GM23338 (cell line): ENCODE measurements around the gene ZC3H12C. TPM values are rescaled to one million over a fixed set of nuclear protein-coding genes. Genes with fewer than 3 reads are reported as not detected.

ENCODE experiments used
- ATAC-seq: fragments of 200-7000 bp; cut with Tn5 transposase; 3 replicates; pipeline ENCODE4 v1.9.1; 2020
- DNase-seq: peaks from one replicate; pipeline ENCODE4 v3.0.0-alpha.2; 2015; ENCODE audit warnings: low spot score
- H2AFZ ChIP-seq: fragments of 200-600 bp; sonication (generic); 2 replicates; pipeline ENCODE4 v1.8.0; 2016; ENCODE audit warnings: antibody characterized with exemption, mild to moderate bottlenecking, moderate library complexity
- H3F3A ChIP-seq: fragments of 200-600 bp; sonication (generic); replicated peaks from 2 replicates; pipeline ENCODE4 v1.8.0; 2017; ENCODE audit warnings: antibody characterized with exemption, mixed run types, low read depth
- H3K27ac ChIP-seq: fragments of 200-600 bp; sonication (generic); 2 replicates; pipeline ENCODE4 v1.6.1; 2016; ENCODE audit warnings: low read depth
- H3K27me3 ChIP-seq: fragments of 200-600 bp; sonication (generic); 2 replicates; pipeline ENCODE4 v1.8.0; 2016; ENCODE audit warnings: mild to moderate bottlenecking, mixed run types, moderate library complexity; ENCODE audit not compliant: insufficient read depth
- H3K36me3 ChIP-seq: fragments of 200-600 bp; sonication (generic); 2 replicates; pipeline ENCODE4 v1.8.0; 2016; ENCODE audit warnings: mild to moderate bottlenecking; ENCODE audit not compliant: insufficient read depth
- H3K4me1 ChIP-seq: fragments of 200-600 bp; sonication (generic); 2 replicates; pipeline ENCODE4 v1.8.0; 2016; ENCODE audit warnings: mild to moderate bottlenecking, moderate library complexity; ENCODE audit not compliant: insufficient read depth
- H3K4me2 ChIP-seq: fragments of 200-600 bp; sonication (generic); 2 replicates; pipeline ENCODE4 v1.7.1; 2017; ENCODE audit warnings: mixed run types
- H3K4me3 ChIP-seq: fragments of 200-600 bp; sonication (generic); 2 replicates; pipeline ENCODE4 v1.6.1; 2016; ENCODE audit warnings: mixed run types
- H3K79me2 ChIP-seq: fragments of 200-600 bp; sonication (generic); replicated peaks from 2 replicates; pipeline ENCODE4 v1.8.0; 2017; ENCODE audit warnings: mild to moderate bottlenecking; ENCODE audit not compliant: insufficient read depth
- H3K9me2 ChIP-seq: fragments of 200-600 bp; sonication (generic); 2 replicates; pipeline ENCODE4 v1.8.0; 2017; ENCODE audit not compliant: insufficient read depth
- H4K20me1 ChIP-seq: fragments of 200-600 bp; sonication (generic); replicated peaks from 2 replicates; pipeline ENCODE4 v1.8.0; 2017; ENCODE audit warnings: mild to moderate bottlenecking; ENCODE audit not compliant: insufficient read depth
- H3K27ac Mint-ChIP-seq: 2 replicates; pipeline ENCODE4 v1.8.0; 2020; ENCODE audit warnings: inconsistent platforms, mild to moderate bottlenecking, moderate library complexity, mixed read lengths
- H3K27me3 Mint-ChIP-seq: 3 replicates; pipeline ENCODE4 v1.8.0; 2022; ENCODE audit warnings: low read depth, mild to moderate bottlenecking, moderate library complexity, mixed read lengths, inconsistent platforms; ENCODE audit not compliant: insufficient read depth, poor library complexity
- H3K36me3 Mint-ChIP-seq: 3 replicates; pipeline ENCODE4 v1.8.0; 2021; ENCODE audit warnings: low read depth, mild to moderate bottlenecking, inconsistent platforms, moderate library complexity, mixed read lengths
- H3K4me1 Mint-ChIP-seq: 3 replicates; pipeline ENCODE4 v1.8.0; 2020; ENCODE audit warnings: mild to moderate bottlenecking, inconsistent platforms, mixed read lengths
- H3K4me3 Mint-ChIP-seq: 3 replicates; pipeline ENCODE4 v1.8.0; 2021; ENCODE audit warnings: moderate library complexity, mild to moderate bottlenecking, inconsistent platforms, mixed read lengths
- H3K9me3 Mint-ChIP-seq: 3 replicates; pipeline ENCODE4 v1.8.0; 2020; ENCODE audit warnings: moderate library complexity, mild to moderate bottlenecking, inconsistent platforms, mixed read lengths
- CREB1 ChIP-seq: fragments of 250-450 bp; sonication (Bioruptor Pico); IDR thresholded peaks from 2 replicates; pipeline ENCODE4 v1.5.0; 2020; ENCODE audit warnings: low read depth, mild to moderate bottlenecking, moderate library complexity
- EZH2 ChIP-seq: fragments of 200-600 bp; sonication (generic); IDR thresholded peaks from one replicate; pipeline ENCODE4 v1.8.0; 2017; ENCODE audit warnings: antibody characterized with exemption, mild to moderate bottlenecking, low read depth; ENCODE audit not compliant: unreplicated experiment
- EZH2phosphoT487 ChIP-seq: fragments of 200-600 bp; sonication (generic); IDR thresholded peaks from one replicate; pipeline ENCODE4 v1.8.1; 2018; ENCODE audit warnings: antibody characterized with exemption; ENCODE audit not compliant: unreplicated experiment
- JUNB ChIP-seq: IDR thresholded peaks from one replicate; pipeline ENCODE4 v1.6.1; 2016; ENCODE audit warnings: antibody characterized with exemption; ENCODE audit not compliant: unreplicated experiment
- NANOG ChIP-seq: IDR thresholded peaks from 2 replicates; pipeline ENCODE4 v1.6.1; 2016; ENCODE audit warnings: antibody characterized with exemption, borderline replicate concordance
- POLR2AphosphoS5 ChIP-seq: IDR thresholded peaks from 2 replicates; pipeline ENCODE4 v1.6.1; 2016; ENCODE audit warnings: antibody characterized with exemption, low read depth
- REST ChIP-seq: IDR thresholded peaks from one replicate; pipeline ENCODE4 v1.6.1; 2018; ENCODE audit warnings: antibody characterized with exemption; ENCODE audit not compliant: unreplicated experiment
- STAT1 ChIP-seq: IDR thresholded peaks from one replicate; pipeline ENCODE4 v1.6.1; 2016; ENCODE audit warnings: antibody characterized with exemption; ENCODE audit not compliant: unreplicated experiment
- ZNF114 ChIP-seq: fragments of 250-450 bp; sonication (Bioruptor Pico); IDR thresholded peaks from 2 replicates; pipeline ENCODE4 v1.5.0; 2020; ENCODE audit warnings: mild to moderate bottlenecking, moderate library complexity
- ZNF331 ChIP-seq: fragments of 250-450 bp; sonication (Bioruptor Pico); IDR thresholded peaks from 2 replicates; pipeline ENCODE4 v1.5.0; 2020; ENCODE audit warnings: low read depth, mild to moderate bottlenecking, moderate library complexity
- polyA plus RNA-seq: library from polyadenylated mRNA; unstranded; fragments of >200 nt; fragmentation: Nextera tagmentation; extraction: Ambion mirVana; gene quantifications from 2 replicates; pipeline ENCODE4 v1.2.1, GENCODE V29; 2016
- total RNA-seq: library from RNA; depleted of rRNA; stranded (reverse); fragments of >200 nt; shearing (Covaris generic); gene quantifications from 2 replicates; pipeline ENCODE4 v1.2.3, GENCODE V29; 2014
- TF ChIP-seq, protein P1 (sequence below), 2 experiments: fragments of 200-600 bp in 1 of 2; sonication (generic) in 1 of 2; conservative IDR thresholded peaks; 2 replicates each; pipeline versions ENCODE4 v1.5.1 to v1.6.1; 2016 to 2017; ENCODE audit warnings: antibody characterized with exemption in 2 of 2, low read depth in 2 of 2, mild to moderate bottlenecking in 2 of 2, moderate library complexity in 1 of 2
- TF ChIP-seq, protein P2 (sequence below): IDR thresholded peaks from 2 replicates; pipeline ENCODE4 v1.6.1; 2016; ENCODE audit warnings: antibody characterized with exemption

Gene ZC3H12C
- total and polyA plus RNA-seq, 2 experiments from 2014 or later, result 0.55 to 2.4 TPM

DNA sequence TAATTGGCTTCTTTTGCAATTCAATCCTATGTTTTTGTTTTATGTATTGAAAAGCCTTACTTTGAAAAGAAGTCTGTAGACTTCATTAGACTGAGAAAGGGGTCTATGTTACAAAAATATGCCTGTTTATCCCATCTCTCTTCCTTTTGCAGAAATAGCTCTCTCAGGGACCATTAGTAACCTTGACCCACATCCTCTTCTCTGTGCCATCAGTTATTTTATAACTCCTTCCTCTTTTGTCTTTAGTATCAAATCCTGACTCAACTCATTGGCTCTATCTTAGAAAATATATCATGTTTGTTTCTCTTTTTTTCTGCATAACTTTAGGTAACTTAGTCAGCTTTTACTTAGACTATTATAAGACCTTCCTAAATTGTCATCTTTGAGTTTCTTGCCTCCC is 20.3 kb downstream of the ZC3H12C start (continued):
- TF ChIP-seq, protein P1, sequence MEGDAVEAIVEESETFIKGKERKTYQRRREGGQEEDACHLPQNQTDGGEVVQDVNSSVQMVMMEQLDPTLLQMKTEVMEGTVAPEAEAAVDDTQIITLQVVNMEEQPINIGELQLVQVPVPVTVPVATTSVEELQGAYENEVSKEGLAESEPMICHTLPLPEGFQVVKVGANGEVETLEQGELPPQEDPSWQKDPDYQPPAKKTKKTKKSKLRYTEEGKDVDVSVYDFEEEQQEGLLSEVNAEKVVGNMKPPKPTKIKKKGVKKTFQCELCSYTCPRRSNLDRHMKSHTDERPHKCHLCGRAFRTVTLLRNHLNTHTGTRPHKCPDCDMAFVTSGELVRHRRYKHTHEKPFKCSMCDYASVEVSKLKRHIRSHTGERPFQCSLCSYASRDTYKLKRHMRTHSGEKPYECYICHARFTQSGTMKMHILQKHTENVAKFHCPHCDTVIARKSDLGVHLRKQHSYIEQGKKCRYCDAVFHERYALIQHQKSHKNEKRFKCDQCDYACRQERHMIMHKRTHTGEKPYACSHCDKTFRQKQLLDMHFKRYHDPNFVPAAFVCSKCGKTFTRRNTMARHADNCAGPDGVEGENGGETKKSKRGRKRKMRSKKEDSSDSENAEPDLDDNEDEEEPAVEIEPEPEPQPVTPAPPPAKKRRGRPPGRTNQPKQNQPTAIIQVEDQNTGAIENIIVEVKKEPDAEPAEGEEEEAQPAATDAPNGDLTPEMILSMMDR (conservative IDR thresholded peaks at IDR 0.05; ENCODE audit: low read depth in 2 of 2), result no peak
- TF ChIP-seq ZNF331 (CRISPR knock-in tag), result no peak
- TF ChIP-seq POLR2AphosphoS5, result no peak
- TF ChIP-seq NANOG, result no peak
- no peak for TF ChIP-seq EZH2phosphoT487

GRCh38 chr11:110113973-110114372 is 20.8 kb downstream of the ZC3H12C start:
- Histone ChIP-seq H3K4me1 (no peaks in the 10 kb centered on the region), H2AFZ (no peak overlapping the region), H3F3A (no peaks in the 10 kb centered on the region), H3K4me2 (no peak overlapping the region), H4K20me1 (no peaks in the 10 kb centered on the region; the same call in 1 of the 2 replicates), H3K36me3 (no peaks in the 10 kb centered on the region), H3K27ac (no peak overlapping the region), H3K27me3 (no peaks in the 10 kb centered on the region), H3K79me2 (peaks cover 14% of the 10 kb centered on the region; the same call in 1 of the 2 replicates), H3K9me2 (no peaks in the 10 kb centered on the region), H3K4me3 (no peak overlapping the region)
- Mint-ChIP-seq H3K27me3 (no peaks in the 10 kb centered on the region), H3K27ac (no peak overlapping the region), H3K4me3 (no peak overlapping the region), H3K36me3 (no peaks in the 10 kb centered on the region), H3K4me1 (peaks cover 3% of the 10 kb centered on the region), H3K9me3 (no peaks in the 10 kb centered on the region)
- no peak for ATAC-seq
- DNase-seq, result no peak
- TF ChIP-seq ZNF114 (CRISPR knock-in tag), result no peak
- TF ChIP-seq ZNF331 (CRISPR knock-in tag), result no peak
- TF ChIP-seq EZH2, result no peak
- no peak for TF ChIP-seq REST
- TF ChIP-seq, protein P2, sequence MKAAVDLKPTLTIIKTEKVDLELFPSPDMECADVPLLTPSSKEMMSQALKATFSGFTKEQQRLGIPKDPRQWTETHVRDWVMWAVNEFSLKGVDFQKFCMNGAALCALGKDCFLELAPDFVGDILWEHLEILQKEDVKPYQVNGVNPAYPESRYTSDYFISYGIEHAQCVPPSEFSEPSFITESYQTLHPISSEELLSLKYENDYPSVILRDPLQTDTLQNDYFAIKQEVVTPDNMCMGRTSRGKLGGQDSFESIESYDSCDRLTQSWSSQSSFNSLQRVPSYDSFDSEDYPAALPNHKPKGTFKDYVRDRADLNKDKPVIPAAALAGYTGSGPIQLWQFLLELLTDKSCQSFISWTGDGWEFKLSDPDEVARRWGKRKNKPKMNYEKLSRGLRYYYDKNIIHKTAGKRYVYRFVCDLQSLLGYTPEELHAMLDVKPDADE, result no peak
- no peak for TF ChIP-seq STAT1
- no peak for TF ChIP-seq CREB1 (CRISPR knock-in tag)
- TF ChIP-seq, protein P1 (conservative IDR thresholded peaks at IDR 0.05; ENCODE audit: low read depth in 2 of 2), result no peak
- TF ChIP-seq POLR2AphosphoS5, result no peak
- no peak for TF ChIP-seq JUNB
- no peak for TF ChIP-seq EZH2phosphoT487
- TF ChIP-seq NANOG, result no peak
